Smooth muscle cell of the brain vasculature (primary cell): ENCODE results near the gene NBR1.
"Not testable (repeated sequence)": the region's sequence is repeated elsewhere in the genome, so short reads cannot be mapped to it uniquely, and the experiment has no call there.

Experiments used
- DNase-seq: peaks from one replicate; pipeline ENCODE4 v3.0.0-alpha.2; 2012; ENCODE audit warnings: low read depth, low spot score

Gene NBR1

GRCh38 chr17:43153197-43153835, 17.7 kb upstream of the NBR1 start:
- not testable (repeated sequence) for DNase-seq

DNA sequence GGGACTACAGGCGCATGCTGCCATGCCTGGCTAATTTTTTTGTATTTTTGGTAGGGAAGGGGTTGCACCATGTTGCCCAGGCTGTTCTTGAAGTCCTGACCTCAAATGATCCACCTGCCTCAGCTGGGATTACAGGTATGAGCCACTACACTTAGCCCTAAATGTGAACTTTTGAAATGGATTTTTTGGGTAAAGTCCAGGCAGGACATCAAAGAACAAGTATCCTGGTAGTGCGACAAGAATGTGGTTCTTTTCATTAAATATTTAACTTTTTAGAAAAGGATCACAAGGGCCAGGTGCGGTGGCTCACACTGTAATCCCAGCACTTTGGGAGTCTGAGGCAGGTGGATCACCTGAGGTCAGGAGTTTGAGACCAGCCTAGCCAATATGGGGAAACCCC, 15.3 kb upstream of the NBR1 start:
- DNase-seq = no peak

- DNase-seq = not testable (repeated sequence)
Observed at GRCh38 chr17:43159232-43159631, 11.8 kb upstream of the NBR1 start.

GRCh38 chr17:43159957-43160356, 11.1 kb upstream of the NBR1 start:
- DNase-seq = not testable (repeated sequence)

DNA sequence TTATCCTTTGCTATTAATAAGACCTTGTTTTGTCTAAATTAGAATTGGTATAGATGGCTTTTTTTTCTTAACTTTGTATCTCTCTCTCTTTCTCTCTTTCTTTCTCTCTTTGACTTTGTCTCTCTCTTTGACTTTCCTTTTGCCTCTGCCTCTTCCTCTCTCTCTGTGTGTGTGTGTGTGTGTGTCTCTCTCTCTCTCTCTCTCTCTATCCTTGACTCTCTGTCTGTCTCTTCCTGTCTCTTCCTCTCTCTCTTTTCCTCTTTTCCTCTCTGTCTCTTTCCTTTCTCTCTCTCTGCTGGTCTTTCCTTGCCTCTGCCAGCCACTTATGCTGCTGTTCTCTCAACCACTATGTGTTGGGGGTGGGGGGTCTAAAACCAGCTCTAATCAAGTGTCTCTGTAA, 5.0 kb upstream of the NBR1 start:
- not testable (repeated sequence) for DNase-seq

GRCh38 chr17:43169561-43170139, 1.4 kb upstream of the NBR1 start:
- peak; percentile 1 for DNase-seq

- DNase-seq = peak; percentile 90
Observed at GRCh38 chr17:43170140-43170765, 761 bp upstream of the NBR1 start.

DNA sequence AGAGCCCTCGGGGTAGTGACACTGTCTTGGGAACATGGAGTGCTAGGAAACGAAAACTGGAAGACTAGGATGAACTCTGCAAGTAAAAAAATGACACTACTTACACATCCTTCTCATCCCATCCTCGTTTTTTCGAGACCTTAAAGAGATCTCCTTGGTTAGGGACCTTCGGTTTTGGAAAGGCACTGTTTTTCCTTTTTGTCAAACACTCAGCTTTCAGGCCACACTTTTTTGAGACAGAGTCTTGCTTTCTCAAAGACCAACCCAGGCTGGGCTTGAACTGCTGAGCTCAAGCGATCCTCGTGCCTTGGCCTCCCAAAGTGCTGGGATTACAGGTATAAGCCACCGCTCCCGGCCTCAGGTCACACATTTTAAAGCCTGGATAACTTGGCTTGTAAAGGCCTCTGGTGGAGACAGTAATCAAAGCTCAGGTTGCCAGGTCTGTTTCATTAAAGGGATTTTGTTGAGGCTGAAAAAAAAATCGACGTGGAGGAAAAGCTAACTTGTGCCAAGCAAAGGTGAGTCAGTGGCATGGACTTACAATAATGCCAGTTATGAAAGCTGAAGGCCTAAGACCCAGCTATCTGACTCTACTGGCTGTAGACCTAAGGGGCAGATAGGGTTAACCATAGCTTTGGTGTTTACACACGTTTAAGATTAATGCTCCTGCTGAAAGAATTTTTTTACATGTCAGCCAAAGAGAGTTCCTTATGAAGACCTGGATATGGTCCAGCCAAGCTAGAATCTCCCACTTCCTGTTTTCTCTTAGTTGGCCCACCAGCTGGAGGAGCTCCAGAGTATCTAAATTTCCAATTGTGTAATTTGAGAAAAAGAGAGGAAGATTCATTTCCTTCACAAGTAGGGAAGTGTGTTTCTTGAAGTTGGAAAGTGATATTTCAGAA, 823 bp downstream of the NBR1 start:
- DNase-seq = peak; percentile 65

DNA sequence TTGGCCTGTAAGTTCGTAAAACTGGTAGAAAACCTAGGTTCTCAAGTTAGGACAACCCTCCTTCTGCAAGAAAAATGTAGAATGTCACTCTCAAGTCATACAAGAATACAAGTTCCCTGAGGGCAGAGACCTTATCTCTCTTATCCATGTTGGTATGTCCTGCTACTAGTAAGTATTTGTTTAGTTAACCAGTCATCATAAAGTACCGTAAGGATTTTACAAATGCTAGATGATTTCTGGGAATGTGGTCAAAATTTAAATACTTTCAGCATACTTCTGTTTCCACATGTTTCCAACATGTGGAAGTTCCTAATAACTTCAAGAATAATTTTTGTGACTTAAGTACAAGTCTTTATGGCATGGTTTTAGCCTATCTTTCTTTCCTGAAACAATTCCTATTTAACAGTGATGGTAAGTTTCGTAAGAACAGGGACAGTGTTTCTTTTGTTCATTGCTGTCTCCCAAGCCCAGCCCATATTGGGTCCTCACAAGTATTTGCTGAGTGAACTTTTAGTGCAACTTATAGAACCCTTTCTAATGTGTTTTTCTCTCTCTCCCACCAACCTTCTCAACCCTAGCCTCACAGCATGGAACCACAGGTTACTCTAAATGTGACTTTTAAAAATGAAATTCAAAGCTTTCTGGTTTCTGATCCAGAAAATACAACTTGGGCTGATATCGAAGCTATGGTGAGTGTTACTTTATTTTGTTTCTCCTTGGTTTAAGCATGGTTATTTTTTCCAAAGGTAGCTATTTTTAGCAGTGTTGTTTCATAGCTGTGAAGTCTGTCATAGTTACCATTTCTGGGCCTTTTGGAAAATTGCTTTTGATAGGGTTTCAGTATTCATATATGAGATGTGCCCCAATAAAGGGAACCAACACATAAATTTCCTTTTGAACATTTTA, 4.5 kb downstream of the NBR1 start:
- DNase-seq = no peak

- DNase-seq = no peak
Observed at GRCh38 chr17:43176119-43176570, 5.1 kb downstream of the NBR1 start.

GRCh38 chr17:43183921-43184320, 12.9 kb downstream of the NBR1 start:
- no peak for DNase-seq

DNA sequence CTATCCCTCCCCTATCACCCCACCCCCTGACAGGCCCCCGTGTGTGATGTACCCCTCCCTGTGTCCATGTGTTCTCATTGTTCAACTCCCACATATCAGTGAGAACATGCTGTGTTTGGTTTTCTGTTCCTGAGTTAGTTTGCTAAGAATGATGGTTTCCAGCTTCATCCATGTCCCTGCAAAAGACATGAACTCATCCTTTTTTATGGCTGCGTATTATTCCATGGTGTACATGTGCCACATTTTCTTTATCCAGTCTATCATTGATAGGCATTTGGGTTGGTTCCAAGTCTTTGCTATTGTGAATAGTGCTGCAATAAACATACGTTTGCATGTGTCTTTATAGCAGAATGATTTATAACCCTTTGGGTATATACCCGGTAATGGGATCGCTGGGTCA, 15.6 kb downstream of the NBR1 start:
- DNase-seq = not testable (repeated sequence)

DNA sequence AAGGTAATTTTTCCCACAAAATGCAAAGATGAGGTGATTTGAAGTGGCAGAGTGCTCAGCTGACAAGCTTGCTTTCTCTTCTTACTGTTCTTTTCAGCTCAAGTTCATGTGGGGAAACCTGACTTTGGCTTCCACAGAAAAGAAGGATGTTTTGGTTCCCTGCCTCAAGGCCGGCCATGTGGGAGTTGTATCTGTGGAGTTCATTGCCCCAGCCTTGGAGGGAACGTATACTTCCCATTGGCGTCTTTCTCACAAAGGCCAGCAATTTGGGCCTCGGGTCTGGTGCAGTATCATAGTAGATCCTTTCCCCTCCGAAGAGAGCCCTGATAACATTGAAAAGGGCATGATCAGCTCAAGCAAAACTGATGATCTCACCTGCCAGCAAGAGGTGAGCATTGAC, 22.2 kb downstream of the NBR1 start:
- no peak for DNase-seq

DNA sequence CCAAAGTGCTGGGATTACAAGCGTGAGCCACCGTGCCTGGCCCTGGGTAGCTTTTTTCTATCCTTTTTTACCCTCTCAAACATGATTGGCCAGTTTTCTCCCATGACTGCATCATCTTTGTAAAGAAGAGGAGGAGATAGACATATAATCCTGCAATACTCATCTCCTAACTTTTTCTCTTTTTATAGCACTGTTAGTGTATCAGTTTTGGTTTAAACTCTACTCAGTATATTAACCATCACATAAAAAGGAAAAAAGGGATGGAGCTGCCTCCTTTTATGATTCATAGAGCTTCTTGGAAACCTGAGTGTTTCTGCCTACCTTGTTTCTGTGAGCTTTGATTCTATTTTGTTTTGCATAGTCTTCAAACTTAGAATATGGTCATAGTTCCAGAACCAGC, 28.6 kb downstream of the NBR1 start:
- no peak for DNase-seq

- no peak for DNase-seq
Observed at GRCh38 chr17:43200127-43200526, 29.1 kb downstream of the NBR1 start.

DNA sequence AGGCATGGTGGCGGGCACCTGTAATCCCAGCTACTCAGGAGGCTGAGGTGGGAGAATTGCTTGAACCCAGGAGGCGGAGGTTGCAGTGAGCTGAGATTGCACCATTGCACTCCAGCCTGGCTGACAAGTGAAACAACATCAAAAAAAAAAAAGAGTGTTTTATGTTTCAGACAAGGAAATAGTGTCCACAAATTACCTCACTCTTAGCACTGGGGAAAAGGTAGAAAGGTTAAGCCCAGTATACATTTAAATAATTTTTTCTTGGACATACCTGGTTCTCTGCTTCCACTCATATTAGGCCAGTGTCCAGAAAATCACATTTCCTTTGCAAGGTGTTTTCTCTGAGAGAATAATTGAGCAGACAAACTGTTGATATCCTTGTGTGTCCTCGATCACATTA, 32.0 kb downstream of the NBR1 start:
- not testable (repeated sequence) for DNase-seq

GRCh38 chr17:43210576-43210975, 39.6 kb downstream of the NBR1 start:
- no peak for DNase-seq

- DNase-seq = no peak
Observed at GRCh38 chr17:43211123-43211479, 40.1 kb downstream of the NBR1 start.

GRCh38 chr17:43211480-43212402, 40.7 kb downstream of the NBR1 start, which contains the start of gene TMEM106A:
Gene TMEM106A (plus strand): TSS chr17:43211875. CDS start chr17:43213042, 1,167 bp downstream.
- peak; percentile 62 for DNase-seq
